Cardiac muscle cell (in vitro differentiated cells and primary cell): ENCODE data around the gene PRKD3. TPM values are rescaled to one million over a fixed set of nuclear protein-coding genes. Genes with fewer than 3 reads are reported as not detected.

Experiments used
- DNase-seq, 2 donors: peaks; one replicate each; pipeline versions ENCODE4 v3.0.0 to v3.0.0-alpha.2; 2010 to 2017; ENCODE audit warnings: low read depth in 1 of 2, low spot score in 1 of 2
- H3K27ac ChIP-seq: fragments of 200-600 bp; sonication (generic); 2 replicates; pipeline ENCODE4 v1.5.1; 2016
- H3K27me3 ChIP-seq: fragments of 200-600 bp; sonication (generic); 2 replicates; pipeline ENCODE4 v1.6.0; 2016; ENCODE audit warnings: control low read depth
- H3K36me3 ChIP-seq: fragments of 200-600 bp; sonication (generic); 2 replicates; pipeline ENCODE4 v1.5.1; 2016; ENCODE audit warnings: control low read depth
- H3K4me1 ChIP-seq: fragments of 200-600 bp; sonication (generic); 2 replicates; pipeline ENCODE4 v1.8.1; 2017; ENCODE audit warnings: low read depth, mild to moderate bottlenecking, mixed run types
- H3K4me3 ChIP-seq: fragments of 200-600 bp; sonication (generic); 2 replicates; pipeline ENCODE4 v1.5.1; 2016; ENCODE audit warnings: mild to moderate bottlenecking
- H3K9me3 ChIP-seq: fragments of 200-600 bp; sonication (generic); 2 replicates; pipeline ENCODE4 v1.5.1; 2017; ENCODE audit warnings: low read depth, mild to moderate bottlenecking, control low read depth
- CTCF ChIP-seq: IDR thresholded peaks from 2 replicates; pipeline ENCODE4 v1.5.1; 2012; ENCODE audit warnings: low read depth, mild to moderate bottlenecking, low read length
- polyA plus RNA-seq: library from polyadenylated mRNA; unstranded; fragments of >200 nt; fragmentation: Nextera tagmentation; extraction: Ambion mirVana; gene quantifications from 2 replicates; pipeline ENCODE4 v1.2.1, GENCODE V29; 2016
- total RNA-seq: library from RNA; depleted of rRNA; stranded (reverse); fragments of >200 nt; gene quantifications from 2 replicates; pipeline ENCODE4 v1.2.3, GENCODE V29; 2016

The PRKD3 gene
- total and polyA plus RNA-seq, 2 experiments from 2014 or later, result 13.2 to 20.2 TPM

DNA sequence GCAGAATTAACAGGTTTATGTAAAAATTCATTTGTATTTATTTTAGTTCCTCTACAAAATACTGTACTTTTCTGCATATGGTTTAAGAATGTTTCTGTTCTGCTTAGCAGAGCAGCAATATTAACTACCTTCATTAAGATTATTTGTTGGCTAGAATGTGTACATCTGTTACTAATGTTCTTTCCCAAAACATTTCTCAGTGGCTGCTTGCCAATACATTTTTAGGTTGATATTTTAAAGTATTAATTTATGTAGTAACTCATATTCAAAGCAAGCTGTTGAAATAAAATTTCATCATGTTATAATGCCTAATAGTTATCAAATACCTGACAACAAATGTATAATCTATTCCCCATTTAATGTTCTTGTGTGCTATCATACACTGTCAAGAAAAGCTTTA lies 40.3 kb downstream of the PRKD3 start:
- peaks cover 57% of the 10 kb centered on the region for H3K36me3 ChIP-seq
- no peaks in the 10 kb centered on the region for H3K4me1 ChIP-seq
- H3K9me3 ChIP-seq, result no peaks in the 10 kb centered on the region
- H3K27ac ChIP-seq, result no peak overlapping the region
- H3K27me3 ChIP-seq, result no peaks in the 10 kb centered on the region
- no peak for TF ChIP-seq CTCF
- no peak overlapping the region for H3K4me3 ChIP-seq
- peak in 1 of 2 donors; percentile 42 for DNase-seq

- Histone ChIP-seq H3K36me3 (peaks cover 57% of the 10 kb centered on the region), H3K27ac (no peak overlapping the region)
These were observed 41.4 kb downstream of the PRKD3 start for GRCh38 chr2:37283207-37283606.

DNA sequence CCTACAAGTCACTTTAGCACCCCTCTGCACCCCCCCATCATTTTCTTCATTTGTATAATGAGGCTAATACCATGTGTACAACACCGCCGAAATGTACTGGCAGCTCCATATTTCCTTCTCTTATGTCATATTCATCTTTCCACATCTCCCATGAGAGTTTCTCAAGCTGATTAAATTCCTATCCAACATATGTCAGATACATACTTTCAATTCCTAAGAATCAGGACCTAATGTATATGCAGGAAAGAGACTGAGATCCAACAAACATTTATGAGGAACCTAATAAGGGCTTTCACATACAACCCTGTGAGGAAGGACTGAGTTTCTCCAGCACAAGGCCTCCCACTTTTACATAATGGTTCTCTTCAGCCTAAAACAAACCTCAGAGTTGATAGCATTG lies 41.9 kb downstream of the PRKD3 start:
- no peak for TF ChIP-seq CTCF
- no peaks in the 10 kb centered on the region for H3K9me3 ChIP-seq
- H3K27ac ChIP-seq, result no peak overlapping the region
- H3K36me3 ChIP-seq, result peaks cover 60% of the 10 kb centered on the region
- peak in 1 of 2 donors; percentile 61 for DNase-seq
- no peaks in the 10 kb centered on the region for H3K4me1 ChIP-seq
- H3K27me3 ChIP-seq, result no peaks in the 10 kb centered on the region
- H3K4me3 ChIP-seq, result no peak overlapping the region

More at GRCh38 chr2:37283207-37283606, 41.4 kb downstream of the PRKD3 start:
- Histone ChIP-seq H3K9me3 (no peaks in the 10 kb centered on the region), H3K27me3 (no peaks in the 10 kb centered on the region), H3K4me1 (no peaks in the 10 kb centered on the region), H3K4me3 (no peak overlapping the region)
- peak in 1 of 2 donors; percentile 85 for DNase-seq
- no peak for TF ChIP-seq CTCF

DNA sequence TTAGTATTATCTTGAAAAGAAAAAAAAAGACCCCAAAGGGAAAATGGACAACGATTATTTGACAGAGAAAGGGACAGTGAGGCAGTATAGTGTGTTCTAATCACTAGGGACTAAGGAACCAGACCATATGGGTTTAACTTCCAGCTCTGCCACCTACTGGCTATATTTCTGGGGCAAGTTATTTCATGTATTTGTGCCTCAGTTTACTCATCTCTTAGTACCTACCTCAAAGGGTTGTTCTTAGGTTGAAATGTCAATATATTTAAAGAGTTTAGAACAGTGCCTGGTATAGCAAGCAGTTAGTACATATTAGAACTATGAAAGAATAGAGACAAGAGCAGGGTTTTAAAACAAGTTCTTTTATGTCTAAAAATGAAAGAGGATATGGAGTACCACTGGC lies 42.7 kb downstream of the PRKD3 start:
- Histone ChIP-seq H3K4me1 (no peaks in the 10 kb centered on the region), H3K9me3 (no peaks in the 10 kb centered on the region), H3K27ac (no peak overlapping the region), H3K27me3 (no peaks in the 10 kb centered on the region), H3K36me3 (peaks cover 63% of the 10 kb centered on the region), H3K4me3 (no peak overlapping the region)
- no peak for TF ChIP-seq CTCF
- DNase-seq, result no peak

DNA sequence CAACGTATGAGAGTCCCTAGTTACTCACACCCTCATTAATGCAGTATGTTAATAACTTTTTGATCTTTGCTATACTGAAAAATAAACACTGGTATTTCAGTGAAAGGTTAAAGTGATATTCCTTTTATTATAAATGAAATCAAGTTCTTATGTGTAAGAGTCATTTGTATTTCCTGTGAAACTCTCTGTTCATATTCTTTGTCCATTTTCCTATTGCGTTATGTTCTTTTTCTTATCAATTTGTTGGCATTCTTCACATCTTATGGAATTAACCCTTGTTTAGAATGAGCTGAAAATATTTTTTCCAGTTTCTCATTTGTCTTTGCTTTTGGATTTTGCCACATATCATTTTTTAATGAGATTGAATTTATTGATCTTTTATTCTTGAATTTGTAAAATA lies 48.3 kb downstream of the PRKD3 start:
- H3K9me3 ChIP-seq, result no peaks in the 10 kb centered on the region
- no peak overlapping the region for H3K4me3 ChIP-seq
- H3K27ac ChIP-seq, result no peak overlapping the region
- peak in 1 of 2 donors; percentile 53 for DNase-seq
- H3K27me3 ChIP-seq, result no peaks in the 10 kb centered on the region
- H3K36me3 ChIP-seq, result peaks cover 66% of the 10 kb centered on the region
- H3K4me1 ChIP-seq, result no peaks in the 10 kb centered on the region
- no peak for TF ChIP-seq CTCF

Other genes starting within 250 kb of the PRKD3 start
- 10.7 and 12.1 TPM in 2 replicates for gene HEATR5B, start 240.5 kb downstream of the PRKD3 start, total RNA-seq
- gene HEATR5B, start 240.5 kb downstream of the PRKD3 start, polyA plus RNA-seq, result 5.5 and 11.9 TPM in 2 replicates
- gene GPATCH11, start 240.3 kb downstream of the PRKD3 start, total RNA-seq, result 2.8 and 4.4 TPM in 2 replicates
- 4.8 and 6.6 TPM in 2 replicates for gene GPATCH11, start 240.3 kb downstream of the PRKD3 start, polyA plus RNA-seq
- 10.4 and 12.3 TPM in 2 replicates for gene EIF2AK2, start 167.9 kb downstream of the PRKD3 start, total RNA-seq
- gene EIF2AK2, start 167.9 kb downstream of the PRKD3 start, polyA plus RNA-seq, result 12.5 and 18.3 TPM in 2 replicates
- not detected in 2 replicates for gene SULT6B1, start 136.2 kb downstream of the PRKD3 start, total RNA-seq
- gene SULT6B1, start 136.2 kb downstream of the PRKD3 start, polyA plus RNA-seq, result not detected in 2 replicates
- 10.6 and 17.7 TPM in 2 replicates for gene CEBPZOS, start 128.3 kb downstream of the PRKD3 start, total RNA-seq
- 25.4 and 34.3 TPM in 2 replicates for gene CEBPZOS, start 128.3 kb downstream of the PRKD3 start, polyA plus RNA-seq
- 14.3 and 27.9 TPM in 2 replicates for gene CEBPZ, start 93.2 kb downstream of the PRKD3 start, total RNA-seq
- gene CEBPZ, start 93.2 kb downstream of the PRKD3 start, polyA plus RNA-seq, result 18.9 and 27.7 TPM in 2 replicates
- gene NDUFAF7, start 93.2 kb downstream of the PRKD3 start, total RNA-seq, result 22.0 and 28.0 TPM in 2 replicates
- 25.0 and 27.9 TPM in 2 replicates for gene NDUFAF7, start 93.2 kb downstream of the PRKD3 start, polyA plus RNA-seq
- gene QPCT, start 19.8 kb upstream of the PRKD3 start, total RNA-seq, result 0.33 TPM in 1 of 2 replicates, not detected in the other
- gene QPCT, start 19.8 kb upstream of the PRKD3 start, polyA plus RNA-seq, result not detected in 2 replicates